Astrocyte (in vitro differentiated cells and primary cell): ENCODE data around the gene RGMB.

ENCODE experiments used
- CTCF ChIP-seq: IDR thresholded peaks from 2 replicates; pipeline ENCODE4 v1.5.1; 2011; ENCODE audit warnings: low read depth, mild to moderate bottlenecking, inconsistent platforms, low read length, moderate library complexity; ENCODE audit not compliant: insufficient read depth
- EZH2 ChIP-seq: IDR thresholded peaks from 2 replicates; pipeline ENCODE4 v1.6.1; 2012; ENCODE audit warnings: mild to moderate bottlenecking, low read length, inconsistent platforms; ENCODE audit not compliant: insufficient read depth

- TF ChIP-seq CTCF (peak; percentile 95), EZH2 (no peak)
Measured at GRCh38 chr5:98768160-98768959, 5.1 kb upstream of the RGMB start.
